Stimulated activated naive CD8-positive, alpha-beta T cell treated with anti-CD3 and anti-CD28 coated beads, Interleukin-15, amount 100 ng/mL, for 72 hours (primary cell): ENCODE data around the gene TBX1.
A peak's percentile ranks its signal among the peaks of the same experiment; 100 is the strongest.
"Not testable (repeated sequence)": the region's sequence is repeated elsewhere in the genome, so short reads cannot be mapped to it uniquely, and the experiment has no call there.

Experiments
- ATAC-seq: fragments of 150-1000 bp; cut with Tn5 transposase; 2 replicates; pipeline ENCODE4 v1.10.0; 2021; ENCODE audit warnings: mild to moderate bottlenecking, moderate library complexity
- DNase-seq, 2 donors: peaks; one replicate each; pipeline ENCODE4 v3.0.0; 2021 to 2022
- H3K27ac Mint-ChIP-seq, 2 donors: one replicate each; pipeline ENCODE4 v1.8.0; 2022; ENCODE audit warnings: mild to moderate bottlenecking in 2 of 2, mixed read lengths in 2 of 2, moderate library complexity in 2 of 2
- H3K27me3 Mint-ChIP-seq: one replicate; pipeline ENCODE4 v1.8.0; 2022; ENCODE audit warnings: mixed read lengths
- H3K4me1 Mint-ChIP-seq: one replicate; pipeline ENCODE4 v1.8.0; 2022; ENCODE audit warnings: mild to moderate bottlenecking, mixed read lengths
- H3K4me3 Mint-ChIP-seq, 2 donors: one replicate each; pipeline ENCODE4 v1.8.0; 2022; ENCODE audit warnings: mild to moderate bottlenecking in 2 of 2, mixed read lengths in 2 of 2, moderate library complexity in 1 of 2
- H3K9me3 Mint-ChIP-seq, 2 donors: one replicate each; pipeline ENCODE4 v1.8.0; 2022; ENCODE audit warnings: mixed read lengths in 2 of 2

Gene TBX1

DNA sequence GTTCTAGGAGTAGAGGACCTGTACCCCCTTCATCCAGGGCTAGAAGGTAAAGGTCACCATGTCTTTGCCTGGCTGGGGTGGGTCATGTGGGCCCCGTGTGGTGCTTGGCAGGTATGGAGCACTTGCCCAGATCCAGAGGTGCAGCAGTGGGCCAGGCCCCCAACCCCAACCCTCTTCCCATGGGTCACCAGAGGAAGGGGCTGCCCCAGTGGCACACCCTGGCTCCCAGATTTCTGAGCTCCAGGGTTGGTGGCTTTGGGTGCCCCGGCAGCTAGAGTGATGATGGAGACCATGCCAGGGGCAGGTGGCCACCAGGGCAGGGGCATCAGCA lies 39.6 kb upstream of the TBX1 start:
- Mint-ChIP-seq H3K27me3 (peaks cover 72% of the 10 kb centered on the region), H3K4me3 (no peak overlapping the region), H3K9me3 (no peaks in the 10 kb centered on the region), H3K4me1 (peaks cover 56% of the 10 kb centered on the region), H3K27ac (no peak overlapping the region)
- no peak for ATAC-seq
- no peak for DNase-seq

DNA sequence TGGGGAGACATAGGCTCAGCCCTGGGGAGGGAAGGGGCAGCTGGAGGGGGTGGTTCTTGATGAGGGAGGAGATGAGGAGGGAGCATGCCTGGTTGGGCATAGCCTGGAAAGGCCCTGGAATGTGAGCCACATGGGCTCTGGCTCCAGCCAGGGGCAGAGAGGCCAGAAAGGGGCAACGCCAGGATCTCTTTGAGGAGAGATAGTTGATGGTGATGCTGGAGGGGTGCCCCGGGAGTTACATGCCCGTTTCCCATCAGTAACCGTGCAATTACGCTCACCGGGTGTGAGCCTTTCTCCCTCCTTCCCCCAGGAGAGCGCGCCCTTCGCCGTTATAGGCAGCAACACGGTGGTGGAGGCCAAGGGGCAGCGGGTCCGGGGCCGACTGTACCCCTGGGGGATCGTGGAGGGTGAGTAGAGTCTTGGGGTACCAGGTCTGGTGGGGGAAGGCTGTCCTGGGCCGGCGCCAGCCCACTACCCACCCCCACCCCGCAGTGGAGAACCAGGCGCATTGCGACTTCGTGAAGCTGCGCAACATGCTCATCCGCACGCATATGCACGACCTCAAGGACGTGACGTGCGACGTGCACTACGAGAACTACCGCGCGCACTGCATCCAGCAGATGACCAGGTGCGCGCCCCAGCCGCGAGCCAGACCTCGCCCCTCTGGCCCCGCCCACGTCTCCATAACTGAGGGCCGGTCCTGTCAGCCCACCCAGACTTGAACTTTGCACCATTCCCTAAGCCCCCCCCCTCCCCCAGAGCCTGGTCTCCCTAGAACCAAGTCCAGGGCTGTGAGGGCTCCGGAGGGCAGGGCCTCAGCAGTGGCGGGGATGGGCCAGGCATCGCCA lies 39.0 kb upstream of the TBX1 start:
- Mint-ChIP-seq H3K9me3 (no peaks in the 10 kb centered on the region), H3K4me1 (peaks cover 56% of the 10 kb centered on the region), H3K4me3 (no peak overlapping the region), H3K27ac (no peak overlapping the region), H3K27me3 (peaks cover 66% of the 10 kb centered on the region)
- ATAC-seq = no peak
- DNase-seq = no peak

DNA sequence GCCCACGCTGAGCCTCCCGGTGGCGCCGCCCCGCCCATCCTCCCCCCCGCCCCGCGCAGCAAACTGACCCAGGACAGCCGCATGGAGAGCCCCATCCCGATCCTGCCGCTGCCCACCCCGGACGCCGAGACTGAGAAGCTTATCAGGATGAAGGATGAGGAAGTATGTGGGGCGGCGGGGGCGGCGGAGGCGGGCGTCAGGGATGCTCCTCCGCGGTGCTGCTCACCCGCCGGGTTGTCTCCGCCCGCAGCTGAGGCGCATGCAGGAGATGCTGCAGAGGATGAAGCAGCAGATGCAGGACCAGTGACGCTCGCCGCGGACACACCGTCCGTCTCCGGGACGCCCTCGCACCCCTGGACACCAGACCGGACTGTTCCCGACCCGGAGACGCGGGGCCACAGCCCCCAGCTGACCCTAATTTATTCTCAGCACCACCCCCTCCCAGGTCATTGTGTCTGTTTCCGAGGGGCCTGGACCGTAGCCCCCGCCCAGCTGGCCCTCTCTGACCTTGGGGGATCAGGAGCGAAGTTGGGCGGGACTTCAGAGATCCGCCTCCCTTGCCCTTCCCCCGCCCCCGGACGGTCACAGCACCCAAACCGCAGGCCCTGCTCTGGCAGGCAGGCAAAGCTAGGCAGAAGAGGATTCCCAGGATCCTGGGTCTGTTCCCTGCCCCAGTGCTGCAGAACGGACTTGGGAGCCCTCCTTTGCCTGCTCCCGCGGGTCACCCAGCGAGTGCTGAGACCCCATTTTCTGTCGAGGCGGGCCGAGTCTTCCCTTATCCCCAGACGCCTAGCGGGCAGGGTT lies 38.2 kb upstream of the TBX1 start:
- H3K4me1 Mint-ChIP-seq = peaks cover 54% of the 10 kb centered on the region
- no peak for DNase-seq

DNA sequence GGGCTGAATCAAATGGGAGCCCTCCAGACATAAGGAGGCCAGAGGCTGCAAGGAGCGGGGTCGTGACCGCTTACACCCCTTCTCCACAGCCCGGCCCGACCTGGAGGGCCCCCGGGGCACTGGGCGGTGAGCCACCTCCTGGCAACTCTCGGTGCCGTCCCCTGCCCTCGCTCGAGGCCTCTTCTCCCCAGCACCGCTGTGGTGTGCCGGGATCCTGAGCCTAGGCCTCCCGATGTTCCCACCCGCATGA lies 37.7 kb upstream of the TBX1 start:
- Mint-ChIP-seq H3K4me3 (peak overlapping the region; percentile 68 to 83), H3K27ac (no peak overlapping the region), H3K4me1 (peaks cover 49% of the 10 kb centered on the region), H3K27me3 (peaks cover 62% of the 10 kb centered on the region), H3K9me3 (no peaks in the 10 kb centered on the region)
- no peak for ATAC-seq
- no peak for DNase-seq

More for the DNA sequence above, 38.2 kb upstream of the TBX1 start:
- H3K27me3 Mint-ChIP-seq = peaks cover 62% of the 10 kb centered on the region
- no peak for ATAC-seq
- H3K9me3 Mint-ChIP-seq = no peaks in the 10 kb centered on the region
- H3K27ac Mint-ChIP-seq = no peak overlapping the region
- no peak overlapping the region for H3K4me3 Mint-ChIP-seq

DNA sequence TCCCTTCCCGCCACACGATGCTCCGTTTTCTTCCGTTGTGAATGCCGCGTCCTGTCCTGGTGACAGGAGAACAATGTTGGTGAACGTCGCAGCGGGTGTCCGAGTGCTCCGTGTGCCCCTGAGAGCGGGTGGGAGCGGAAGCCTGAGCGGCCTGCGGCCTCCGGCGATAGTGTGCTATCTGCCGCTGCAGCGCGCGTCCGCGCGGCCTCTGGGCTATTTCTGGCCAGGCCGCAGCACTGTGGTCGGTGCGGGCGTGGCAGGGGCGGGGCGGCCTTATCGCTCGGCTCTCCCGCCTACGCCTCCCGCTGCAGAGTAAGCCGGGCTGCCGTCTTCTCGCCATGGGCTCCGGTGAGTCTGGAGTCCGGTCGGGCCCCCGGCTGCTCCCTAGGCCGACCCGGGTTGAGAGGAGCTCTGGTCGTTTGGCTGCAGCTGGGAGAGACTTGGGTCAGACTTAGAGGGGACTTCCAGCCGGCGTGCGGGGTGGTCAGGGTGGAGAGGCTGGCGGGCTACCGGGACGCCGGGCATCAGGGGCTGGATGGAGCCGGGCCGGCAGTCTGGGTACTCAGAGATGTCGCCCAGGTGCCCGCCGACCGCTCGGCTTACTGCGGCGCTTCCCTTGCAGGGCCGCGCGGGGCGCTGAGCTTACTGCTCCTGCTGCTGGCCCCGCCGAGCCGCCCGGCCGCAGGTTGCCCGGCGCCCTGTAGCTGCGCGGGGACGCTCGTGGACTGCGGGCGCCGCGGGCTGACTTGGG lies 37.2 kb upstream of the TBX1 start, which contains the start of gene GP1BB:
Gene GP1BB, plus strand, starts transcription at position 308 of the 751 bp plus-strand sequence. Its CDS starts 31 bp downstream, at position 339.
- Mint-ChIP-seq H3K4me1 (peaks cover 48% of the 10 kb centered on the region), H3K9me3 (no peaks in the 10 kb centered on the region), H3K4me3 (peak within 1 kb of the TSS; percentile 68 to 83), H3K27ac (peak within 1 kb of the TSS in 1 of 2 donors; percentile 34), H3K27me3 (peaks cover 62% of the 10 kb centered on the region)
- ATAC-seq = peak; percentile 73
- DNase-seq = peak; percentile 50 to 57

DNA sequence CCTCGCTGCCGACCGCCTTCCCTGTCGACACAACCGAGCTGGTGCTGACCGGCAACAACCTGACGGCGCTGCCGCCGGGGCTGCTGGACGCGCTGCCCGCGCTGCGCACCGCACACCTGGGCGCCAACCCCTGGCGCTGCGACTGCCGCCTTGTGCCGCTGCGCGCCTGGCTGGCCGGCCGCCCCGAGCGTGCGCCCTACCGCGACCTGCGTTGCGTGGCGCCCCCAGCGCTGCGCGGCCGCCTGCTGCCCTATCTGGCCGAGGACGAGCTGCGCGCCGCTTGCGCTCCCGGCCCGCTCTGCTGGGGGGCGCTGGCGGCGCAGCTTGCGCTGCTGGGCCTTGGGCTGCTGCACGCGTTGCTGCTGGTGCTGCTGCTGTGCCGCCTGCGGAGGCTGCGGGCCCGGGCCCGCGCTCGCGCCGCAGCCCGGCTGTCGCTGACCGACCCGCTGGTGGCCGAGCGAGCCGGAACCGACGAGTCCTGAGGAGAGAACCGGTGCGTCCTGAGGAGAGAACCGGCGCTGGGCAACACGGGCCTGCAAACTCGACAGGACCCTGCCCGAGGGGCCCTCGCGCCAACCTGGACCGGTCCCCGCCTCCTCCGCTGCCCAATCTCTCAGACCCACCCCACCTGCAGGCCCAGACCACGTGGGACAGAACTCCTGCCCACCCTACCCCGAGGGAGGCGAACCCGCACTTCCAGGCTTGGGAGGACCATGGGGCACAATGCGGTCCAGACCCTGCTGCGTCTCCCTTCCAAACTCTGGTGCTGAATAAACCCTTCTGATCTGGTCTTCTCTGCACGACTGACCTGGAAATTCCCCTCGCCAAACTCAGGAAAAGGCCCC lies 36.4 kb upstream of the TBX1 start:
- peak; percentile 54 to 61 for DNase-seq
- H3K9me3 Mint-ChIP-seq = no peaks in the 10 kb centered on the region
- H3K4me1 Mint-ChIP-seq = peaks cover 46% of the 10 kb centered on the region
- peaks cover 60% of the 10 kb centered on the region for H3K27me3 Mint-ChIP-seq
- no peak overlapping the region for H3K27ac Mint-ChIP-seq
- ATAC-seq = peak; percentile 80
- peak overlapping the region; percentile 68 to 83 for H3K4me3 Mint-ChIP-seq

DNA sequence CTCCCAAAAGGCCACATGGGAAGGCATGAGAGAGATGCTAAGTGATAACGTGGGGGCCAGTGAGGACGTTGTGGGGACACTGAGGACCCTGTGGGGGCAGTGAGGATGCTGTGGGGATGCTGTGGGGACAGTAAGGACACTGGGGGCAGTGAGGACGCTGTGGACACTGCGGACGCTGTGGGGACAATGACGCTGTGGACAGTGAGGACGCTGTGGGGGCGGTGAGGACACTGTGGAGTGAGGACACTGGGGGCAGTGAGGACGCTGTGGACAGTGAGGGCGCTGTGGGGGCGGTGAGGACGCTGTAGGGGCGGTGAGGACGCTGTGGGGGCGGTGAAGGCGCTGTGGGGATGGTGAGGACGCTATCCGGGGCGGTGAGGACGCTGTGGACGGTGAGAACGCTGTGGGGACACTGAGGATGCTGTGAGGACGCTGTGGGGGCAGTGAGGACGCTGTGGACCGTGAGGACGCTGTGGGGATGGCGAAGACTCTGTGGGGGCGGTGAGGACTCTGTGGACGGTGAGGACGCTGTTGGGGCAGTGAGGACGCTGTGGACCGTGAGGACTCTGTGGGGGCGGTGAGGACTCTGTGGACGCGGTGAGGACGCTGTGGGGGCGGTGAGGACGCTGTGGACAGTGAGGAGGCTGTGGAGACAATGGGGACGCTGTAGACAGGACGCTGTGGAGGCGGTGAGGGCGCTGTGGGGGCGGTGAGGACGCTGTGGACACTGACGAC lies 35.5 kb upstream of the TBX1 start:
- ATAC-seq (no peak), DNase-seq (no peak)
- H3K9me3 Mint-ChIP-seq = no peaks in the 10 kb centered on the region
- no peak overlapping the region for H3K27ac Mint-ChIP-seq
- peaks cover 51% of the 10 kb centered on the region for H3K27me3 Mint-ChIP-seq
- H3K4me1 Mint-ChIP-seq = peaks cover 37% of the 10 kb centered on the region
- peak overlapping the region; percentile 41 to 64 for H3K4me3 Mint-ChIP-seq

DNA sequence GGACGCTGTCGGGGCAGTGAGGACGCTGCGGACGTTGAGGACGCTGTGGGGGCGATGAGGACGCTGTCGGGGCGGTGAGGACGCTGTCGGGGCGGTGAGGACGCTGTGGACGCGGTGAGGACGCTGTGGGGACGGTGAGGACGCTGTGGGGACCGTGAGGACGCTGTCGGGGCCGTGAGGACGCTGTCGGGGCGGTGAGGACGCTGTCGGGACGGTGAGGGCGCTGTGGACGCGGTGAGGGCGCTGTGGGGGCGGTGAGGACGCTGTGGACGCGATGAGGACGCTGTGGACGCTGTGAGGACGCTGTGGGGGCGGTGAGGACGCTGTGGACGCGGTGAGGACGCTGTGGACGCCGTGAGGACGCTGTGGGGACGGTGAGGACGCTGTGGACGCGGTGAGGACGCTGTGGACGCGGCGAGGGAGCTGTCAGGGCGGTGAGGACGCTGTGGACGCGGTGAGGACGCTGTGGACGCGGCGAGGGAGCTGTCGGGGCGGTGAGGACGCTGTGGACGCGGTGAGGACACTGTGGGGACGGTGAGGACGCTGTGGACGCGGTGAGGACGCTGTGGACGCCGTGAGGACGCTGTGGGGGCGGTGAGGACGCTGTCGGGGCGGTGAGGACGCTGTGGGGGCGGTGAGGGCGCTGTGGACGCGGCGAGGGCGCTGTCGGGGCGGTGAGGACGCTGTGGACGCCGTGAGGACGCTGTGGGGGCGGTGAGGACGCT lies 34.4 kb upstream of the TBX1 start:
- not testable (repeated sequence) for H3K4me3 Mint-ChIP-seq, ATAC-seq, H3K9me3 Mint-ChIP-seq, DNase-seq, H3K27ac Mint-ChIP-seq
- Mint-ChIP-seq H3K27me3 (peaks cover 39% of the 10 kb centered on the region), H3K4me1 (peaks cover 39% of the 10 kb centered on the region)

DNA sequence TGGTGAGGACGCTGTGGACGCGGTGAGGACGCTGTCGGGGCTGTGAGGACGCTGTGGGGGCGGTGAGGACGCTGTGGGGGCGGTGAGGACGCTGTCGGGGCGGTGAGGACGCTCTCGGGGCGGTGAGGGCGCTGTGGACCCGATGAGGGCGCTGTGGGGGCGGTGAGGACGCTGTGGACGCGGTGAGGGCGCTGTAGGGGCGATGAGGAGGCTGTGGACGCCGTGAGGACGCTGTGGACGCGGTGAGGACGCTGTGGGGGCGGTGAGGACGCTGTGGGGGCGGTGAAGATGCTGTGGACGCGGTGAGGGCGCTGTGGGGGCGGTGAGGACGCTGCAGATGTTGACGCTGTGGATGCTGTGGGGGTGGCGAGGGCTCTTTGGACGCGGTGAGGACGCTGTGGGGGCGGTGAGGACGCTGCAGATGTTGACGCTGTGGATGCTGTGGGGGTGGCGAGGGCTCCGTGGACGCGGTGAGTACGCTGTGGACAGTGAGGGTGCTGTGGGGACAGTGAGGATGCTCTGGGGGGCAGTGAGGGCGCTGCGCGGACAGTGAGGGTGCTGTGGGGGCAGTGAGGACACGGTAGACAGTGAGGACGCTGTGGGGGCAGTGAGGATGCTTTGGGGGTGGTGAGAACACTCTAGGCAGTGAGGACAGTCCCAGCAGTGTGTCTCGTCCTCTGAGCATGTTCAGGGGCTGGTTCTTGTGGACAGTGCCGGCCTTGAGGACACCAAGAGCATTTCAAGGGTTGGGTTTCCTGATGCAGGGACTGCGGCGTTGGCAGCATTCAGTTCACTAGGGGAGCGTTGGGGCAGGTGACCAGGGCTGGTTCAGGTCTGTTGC lies 33.0 kb upstream of the TBX1 start:
- Mint-ChIP-seq H3K9me3 (no peaks in the 10 kb centered on the region), H3K4me3 (no peak overlapping the region), H3K27me3 (peaks cover 31% of the 10 kb centered on the region), H3K4me1 (peaks cover 34% of the 10 kb centered on the region), H3K27ac (no peak overlapping the region)
- DNase-seq (no peak), ATAC-seq (no peak)

DNA sequence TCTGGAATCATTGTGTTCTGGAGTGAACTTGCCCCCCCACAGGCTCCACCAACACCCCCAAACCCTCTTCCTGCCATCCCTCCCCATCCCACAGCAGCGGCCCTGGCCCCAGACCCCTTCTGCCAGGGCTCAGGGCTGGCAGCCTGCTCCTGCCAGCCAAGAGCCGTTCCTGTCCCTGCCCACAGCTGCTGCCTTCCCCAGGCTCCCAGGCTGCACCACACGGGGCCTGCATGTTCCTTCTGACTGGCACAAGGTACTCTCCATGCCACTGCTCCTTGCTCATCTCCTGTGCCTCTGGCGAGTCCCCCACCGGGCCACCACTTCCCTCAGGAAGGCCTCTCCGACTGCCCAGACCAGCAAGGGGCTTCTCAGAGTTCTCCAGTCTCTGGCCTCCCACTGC lies 32.3 kb upstream of the TBX1 start:
- H3K9me3 Mint-ChIP-seq = no peaks in the 10 kb centered on the region
- no peak overlapping the region for H3K27ac Mint-ChIP-seq
- no peak for ATAC-seq
- H3K4me3 Mint-ChIP-seq = no peak overlapping the region
- peaks cover 27% of the 10 kb centered on the region for H3K4me1 Mint-ChIP-seq
- peaks cover 24% of the 10 kb centered on the region for H3K27me3 Mint-ChIP-seq
- no peak for DNase-seq

DNA sequence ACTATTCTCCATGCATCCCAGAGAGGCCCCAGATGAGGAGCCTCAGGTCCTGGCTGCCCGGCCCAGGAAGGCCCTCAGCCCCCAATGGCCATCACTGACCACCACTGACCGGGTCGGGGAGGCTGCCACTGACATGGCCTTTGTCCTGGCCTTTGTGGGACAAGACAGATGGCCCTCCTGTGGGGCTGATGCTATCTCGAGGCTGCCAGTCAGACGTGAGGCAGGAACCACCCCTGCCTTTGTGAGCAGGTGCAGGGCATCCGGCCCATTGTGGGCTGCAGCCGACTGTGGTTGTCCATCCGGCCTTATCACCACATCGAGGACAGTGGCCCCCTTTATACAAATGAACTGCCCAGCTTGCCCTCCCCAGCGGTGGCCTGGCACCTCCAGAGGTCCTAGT lies 31.7 kb upstream of the TBX1 start:
- no peaks in the 10 kb centered on the region for H3K9me3 Mint-ChIP-seq
- H3K27ac Mint-ChIP-seq = no peak overlapping the region
- no peak for ATAC-seq
- H3K4me1 Mint-ChIP-seq = peaks cover 22% of the 10 kb centered on the region
- H3K27me3 Mint-ChIP-seq = peaks cover 18% of the 10 kb centered on the region
- no peak for DNase-seq
- H3K4me3 Mint-ChIP-seq = no peak overlapping the region

DNA sequence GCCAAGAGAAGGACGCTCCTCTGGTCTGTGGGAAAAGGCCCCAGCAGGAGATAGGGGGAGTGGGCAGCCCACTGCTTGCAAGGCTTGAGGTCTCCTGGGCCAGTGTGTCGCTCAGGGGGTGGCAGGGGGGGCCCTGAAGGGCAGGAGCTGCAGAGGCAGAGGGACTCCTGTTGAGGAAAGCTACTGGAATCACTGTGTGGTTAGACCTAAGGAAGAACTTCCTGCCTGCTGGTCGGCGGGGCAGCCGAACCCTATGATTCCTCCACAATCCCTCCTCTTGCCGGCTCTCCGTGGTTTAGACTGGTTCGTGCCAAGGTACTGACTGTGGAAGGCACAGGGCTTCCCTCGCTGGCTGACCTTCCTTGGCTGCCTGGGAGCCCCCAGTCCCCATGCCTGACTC lies 31.1 kb upstream of the TBX1 start:
- Mint-ChIP-seq H3K9me3 (no peaks in the 10 kb centered on the region), H3K27me3 (peaks cover 14% of the 10 kb centered on the region), H3K4me1 (peaks cover 19% of the 10 kb centered on the region), H3K4me3 (no peak overlapping the region), H3K27ac (no peak overlapping the region)
- DNase-seq (no peak), ATAC-seq (no peak)

DNA sequence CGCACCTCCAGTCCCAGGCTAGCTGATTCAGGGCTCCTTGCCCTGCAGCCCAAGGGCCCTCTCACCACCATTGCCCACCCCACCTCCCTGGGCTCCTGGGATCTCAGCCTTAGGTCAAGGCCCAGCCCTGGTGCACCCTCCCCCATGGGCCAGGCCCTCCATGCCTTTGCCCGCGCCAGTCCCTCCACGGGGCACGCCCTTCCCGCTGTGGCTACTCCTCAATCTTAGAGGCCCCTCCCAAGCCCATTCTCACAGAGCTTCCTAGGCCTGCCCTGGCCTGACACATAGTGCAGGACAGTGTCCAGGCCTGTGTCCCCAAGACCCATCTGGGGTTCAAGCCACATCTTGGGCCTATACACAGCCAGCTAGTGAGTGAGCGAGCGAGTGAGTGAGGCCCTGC lies 30.4 kb upstream of the TBX1 start:
- no peak overlapping the region for H3K27ac Mint-ChIP-seq
- peaks cover 7% of the 10 kb centered on the region for H3K27me3 Mint-ChIP-seq
- ATAC-seq (peak; percentile 37), DNase-seq (no peak)
- peaks cover 12% of the 10 kb centered on the region for H3K4me1 Mint-ChIP-seq
- H3K9me3 Mint-ChIP-seq = no peaks in the 10 kb centered on the region
- peak overlapping the region in 1 of 2 donors; percentile 18 for H3K4me3 Mint-ChIP-seq
